NCI-H2107 treated with DMSO at 0.1 percent for 48 hours (cell line): ENCODE measurements around the gene SEC16B.

Source experiments
- DNase-seq: peaks from one replicate; lab custom pipeline; 2025; ENCODE audit not compliant: unreplicated experiment; lab: John Stamatoyannopoulos, UW

The SEC16B gene

DNA sequence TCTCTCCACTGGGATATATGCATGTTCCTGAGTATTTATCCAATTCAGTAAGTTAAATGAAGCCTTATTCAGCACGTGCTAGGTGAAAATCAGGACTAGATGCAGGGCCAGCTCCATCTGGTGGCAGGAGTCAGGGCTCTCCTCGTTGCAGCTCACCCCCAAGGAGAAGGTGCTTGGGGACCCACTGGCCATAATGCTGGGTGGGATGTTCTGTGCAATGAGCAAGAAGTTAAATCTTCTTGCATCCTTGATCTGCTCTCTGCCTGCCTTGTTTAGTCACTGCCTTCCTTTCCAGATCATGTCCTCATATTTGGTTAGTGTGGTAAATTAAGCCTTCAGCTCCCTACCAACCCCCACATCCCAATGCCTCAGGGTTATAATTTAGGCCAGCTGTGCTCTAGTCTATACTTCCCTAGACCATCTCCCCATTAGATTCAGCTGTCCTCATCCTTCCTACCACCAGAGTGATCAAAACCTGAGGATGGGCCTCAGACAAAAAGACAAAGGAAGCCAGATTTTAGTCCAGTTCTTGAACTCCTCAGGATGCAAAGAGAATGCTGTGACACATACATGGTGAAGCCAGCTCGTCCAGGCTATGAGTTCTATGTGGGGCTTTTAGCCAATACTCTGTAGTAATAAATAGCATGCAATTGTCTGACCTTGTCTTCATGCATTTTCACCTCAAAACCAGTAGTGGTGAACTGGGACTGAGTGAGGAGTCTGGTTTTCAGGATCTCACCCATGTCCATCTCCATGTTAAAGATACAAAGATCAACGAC is 55.9 kb downstream of the SEC16B start:
- DNase-seq = peak; percentile 77

GRCh38 chr1:177912991-177913390 is 56.9 kb downstream of the SEC16B start:
- DNase-seq = no peak

GRCh38 chr1:177909416-177909815 is 60.4 kb downstream of the SEC16B start:
- no peak for DNase-seq

DNA sequence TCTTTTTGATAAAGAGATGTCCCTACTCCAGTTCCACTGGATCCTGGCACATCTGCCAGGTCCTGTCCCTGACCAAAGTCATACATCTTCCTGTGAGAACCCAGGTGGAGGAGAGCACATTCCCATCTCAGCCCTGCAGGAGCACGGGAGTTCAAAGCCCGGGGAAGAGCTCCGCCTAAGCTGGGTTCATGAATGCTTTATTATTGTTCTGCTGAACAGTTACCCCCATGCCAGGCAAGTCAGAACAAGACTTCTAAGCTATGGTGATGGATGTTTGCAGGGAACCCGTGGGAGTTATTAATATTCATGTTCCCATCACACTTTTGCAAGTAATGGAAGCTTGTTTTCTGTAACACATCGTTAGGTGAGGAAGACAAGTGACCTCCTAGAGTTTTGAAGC is 62.9 kb downstream of the SEC16B start:
- DNase-seq = no peak

DNA sequence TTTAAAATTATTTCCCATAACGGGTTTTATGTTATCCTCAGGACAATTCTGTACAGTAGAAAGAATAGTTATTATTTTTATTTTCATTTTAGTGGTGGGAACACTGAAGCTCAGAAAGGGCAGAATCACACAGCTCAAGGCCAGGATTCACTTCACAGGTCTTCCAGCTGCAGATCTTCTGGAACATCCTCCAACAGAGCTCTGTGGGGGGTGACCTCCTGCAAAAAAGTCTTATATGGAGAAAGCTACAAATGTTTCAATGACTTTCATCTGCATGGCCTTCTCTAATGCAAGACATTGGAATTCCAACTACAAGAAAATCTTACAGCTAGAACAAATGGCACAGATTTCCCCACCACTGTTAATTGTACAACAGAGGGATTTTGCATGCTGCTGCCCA is 64.2 kb downstream of the SEC16B start:
- DNase-seq = no peak

- DNase-seq = no peak
Measured at GRCh38 chr1:177902266-177902665, 67.6 kb downstream of the SEC16B start.

GRCh38 chr1:177897998-177898654 is 71.7 kb downstream of the SEC16B start:
- no peak for DNase-seq

DNA sequence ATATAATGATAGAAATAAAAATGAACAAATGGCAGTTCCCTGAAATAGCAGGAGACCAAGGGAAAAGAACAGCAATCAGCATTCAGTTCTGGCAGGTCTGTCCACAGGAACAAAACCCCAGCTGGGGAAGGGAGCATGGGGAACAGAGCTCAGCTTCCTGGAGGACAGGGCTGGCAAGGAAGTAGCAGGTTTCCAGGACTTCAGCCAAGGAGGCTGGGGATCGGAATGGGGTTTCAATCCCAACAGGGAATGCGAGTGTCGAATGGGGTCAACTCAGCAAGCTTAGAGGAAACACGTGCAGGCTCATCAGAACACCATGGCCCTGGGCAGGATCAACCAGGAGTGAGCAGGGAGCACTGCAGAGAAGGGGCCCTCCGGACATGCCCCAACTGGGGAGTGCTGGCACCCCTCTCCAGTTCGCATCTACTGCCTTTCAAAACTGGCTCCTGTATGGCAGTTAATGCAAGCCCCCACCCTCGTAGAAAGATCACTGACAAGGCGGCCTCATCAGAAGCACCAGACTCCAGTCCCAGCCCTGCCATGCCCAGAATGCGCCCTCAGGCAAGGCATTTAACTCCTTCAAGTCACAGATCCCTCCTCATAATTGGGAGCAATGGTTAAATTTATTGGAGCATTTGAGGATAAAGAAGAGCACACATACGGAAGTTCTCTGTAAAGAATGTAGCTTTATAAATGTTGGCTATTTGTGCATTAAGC is 72.4 kb downstream of the SEC16B start:
- no peak for DNase-seq
